ENCODE measurements around the gene PDSS2. TPM values are rescaled to one million over a fixed set of nuclear protein-coding genes. Genes with fewer than 3 reads are reported as not detected.

The PDSS2 gene
- total and polyA plus RNA-seq, 2 of the 4 experiments (the other 2 are of a cell fraction), result 8.6 to 9.2 TPM

DNA sequence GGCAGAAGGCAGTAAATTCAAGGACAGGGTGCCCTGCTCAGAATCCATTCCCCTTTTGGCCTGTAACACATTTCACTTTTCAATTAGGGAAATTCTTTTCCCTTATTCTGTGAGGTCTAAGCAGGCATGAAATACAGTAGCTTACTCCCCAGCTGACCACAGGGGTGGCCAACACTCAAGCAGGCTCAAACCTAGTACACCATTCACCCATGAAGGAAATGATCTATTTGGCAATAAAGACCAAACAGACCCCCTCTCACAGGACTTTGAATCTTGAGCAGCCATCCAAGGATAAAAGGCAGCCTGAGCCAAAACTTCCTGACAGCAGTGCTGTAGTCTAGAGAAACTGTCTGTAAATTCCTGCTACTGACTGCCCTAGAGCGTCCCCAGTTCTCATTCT lies 17.7 kb downstream of the PDSS2 start:
- no peaks in the 10 kb centered on the region for H3K9me1 ChIP-seq (ENCODE audit: insufficient read depth, low read length)
- H3K9ac ChIP-seq (ENCODE audit: low read depth, low read length), result no peak overlapping the region
- no peak overlapping the region for H3K4me2 ChIP-seq (ENCODE audit: low read depth, low read length)
- 100% methylated on average over 1 of the region's 1 CpG; no CpG with 5 or more reads in 1 of the 2 experiments for WGBS, 2 experiments (ENCODE audit: extremely low coverage in 2 of 2, insufficient read length in 1 of 2)
- H3K27me3 ChIP-seq (ENCODE audit: control insufficient read depth, insufficient read depth, low read length), result no peaks in the 10 kb centered on the region
- H3K14ac ChIP-seq (replicated peaks; ENCODE audit: low read depth, low read length), result no peak overlapping the region
- intact Hi-C loops (cut with micrococcal nuclease) (no loop called here), dilution Hi-C loops (cut with HindIII; ENCODE audit: low sequenced_read_pairs, unreplicated experiment) (no loop called here), in situ Hi-C loops (cut with MboI; ENCODE audit: low sequenced_read_pairs) (no loop called here)
- no peaks in the 10 kb centered on the region for H4K20me1 ChIP-seq (ENCODE audit: insufficient read depth, low read length)
- no peak overlapping the region for H4K8ac ChIP-seq (ENCODE audit: low read depth in 2 of 2, low read length in 2 of 2)
- H4K91ac ChIP-seq (ENCODE audit: insufficient read depth, low read depth, low read length), result no peak overlapping the region
- DNase-seq (no peak), ATAC-seq (ENCODE audit: low read depth) (no peak)
- H3K4me3 ChIP-seq (ENCODE audit: insufficient read depth, low read depth, low read length), result no peak overlapping the region
- peaks cover 40 to 50% of the 10 kb centered on the region in 2 experiments for H3K79me1 ChIP-seq (ENCODE audit: low read depth in 1 of 2, low read length in 2 of 2)
- H3K27ac ChIP-seq (ENCODE audit: insufficient read depth, low read length), result no peak overlapping the region
- no peak for TF ChIP-seq RFX5 (IDR thresholded peaks at IDR 0.05; ENCODE audit: low read depth, low read length)
- TF ChIP-seq MAZ (IDR thresholded peaks at IDR 0.05; ENCODE audit: borderline replicate concordance, low read depth, low read length), result no peak
- TF ChIP-seq BHLHE40 (IDR thresholded peaks at IDR 0.05; ENCODE audit: low read depth, low read length), result no peak
- no peak overlapping the region for H2AK5ac ChIP-seq (ENCODE audit: low read depth, low read length)
- H3K18ac ChIP-seq (ENCODE audit: low read depth, low read length), result no peak overlapping the region
- peaks cover 6% of the 10 kb centered on the region for H3K4me1 ChIP-seq (ENCODE audit: control insufficient read depth, insufficient read depth, low read length)
- H4K5ac ChIP-seq (ENCODE audit: low read depth, low read length), result no peak overlapping the region
- H2BK5ac ChIP-seq (ENCODE audit: low read depth, low read length, poor library complexity, severe bottlenecking), result no peak overlapping the region
- BruUV-seq (replicated peaks), result no TSS peak
- H2AK9ac ChIP-seq (replicated peaks; ENCODE audit: low read depth, low read length, poor library complexity), result no peak overlapping the region
- H3K56ac ChIP-seq (ENCODE audit: extremely low read depth, insufficient read depth, low read length), result no peak overlapping the region
- no peak overlapping the region for H2BK120ac ChIP-seq (ENCODE audit: low read depth, low read length)
- no peak overlapping the region for H3K4ac ChIP-seq (ENCODE audit: low read depth, low read length)
- no peaks in the 10 kb centered on the region for H3K36me3 ChIP-seq (ENCODE audit: control insufficient read depth, insufficient read depth, low read length)
- no peak overlapping the region for H2AFZ ChIP-seq (replicated peaks; ENCODE audit: low read length, poor library complexity)
- POLR2A ChIA-PET (ENCODE audit: unreplicated experiment), result no interaction called here
- CTCF ChIA-PET, result no interaction called here
- no peak overlapping the region for H2BK15ac ChIP-seq (ENCODE audit: low read depth, low read length)
- no peaks in the 10 kb centered on the region for H3K9me3 ChIP-seq (ENCODE audit: control insufficient read depth, insufficient read depth, low read length)
- no peak overlapping the region for H3K23ac ChIP-seq (ENCODE audit: low read depth, low read length)
- no peak overlapping the region for H2BK20ac ChIP-seq (ENCODE audit: low read depth, low read length)

Data from IMR-90 (cell line).